WTC11 (cell line): Measurements from ENCODE around the gene TPBG.

Experiments
- CBFB ChIP-seq: sonication (generic); formaldehyde crosslinking; IDR thresholded peaks from 2 replicates; pipeline ENCODE4 v1.8.1; 2022; ENCODE audit warnings: mild to moderate bottlenecking, low read depth, missing genetic modification reagents
- NR3C1 ChIP-seq: sonication (generic); formaldehyde crosslinking; conservative IDR thresholded peaks from 2 replicates; pipeline ENCODE4 v1.8.1; 2023; ENCODE audit warnings: low read depth, mild to moderate bottlenecking, missing genetic modification reagents
- TF ChIP-seq, protein P1 (sequence below): fragments of 200-600 bp; IDR thresholded peaks from 2 replicates; pipeline ENCODE4 v1.8.0; 2022; ENCODE audit warnings: antibody characterized with exemption
- TF ChIP-seq, protein P2 (sequence below): sonication (generic); formaldehyde crosslinking; IDR thresholded peaks from 2 replicates; pipeline ENCODE4 v1.8.0; 2023; ENCODE audit warnings: mild to moderate bottlenecking, missing genetic modification reagents
- TF ChIP-seq, protein P3 (sequence below): sonication (generic); formaldehyde crosslinking; conservative IDR thresholded peaks from 2 replicates; pipeline ENCODE4 v1.8.1; 2023; ENCODE audit warnings: mild to moderate bottlenecking, low read depth, missing genetic modification reagents, moderate library complexity

DNA sequence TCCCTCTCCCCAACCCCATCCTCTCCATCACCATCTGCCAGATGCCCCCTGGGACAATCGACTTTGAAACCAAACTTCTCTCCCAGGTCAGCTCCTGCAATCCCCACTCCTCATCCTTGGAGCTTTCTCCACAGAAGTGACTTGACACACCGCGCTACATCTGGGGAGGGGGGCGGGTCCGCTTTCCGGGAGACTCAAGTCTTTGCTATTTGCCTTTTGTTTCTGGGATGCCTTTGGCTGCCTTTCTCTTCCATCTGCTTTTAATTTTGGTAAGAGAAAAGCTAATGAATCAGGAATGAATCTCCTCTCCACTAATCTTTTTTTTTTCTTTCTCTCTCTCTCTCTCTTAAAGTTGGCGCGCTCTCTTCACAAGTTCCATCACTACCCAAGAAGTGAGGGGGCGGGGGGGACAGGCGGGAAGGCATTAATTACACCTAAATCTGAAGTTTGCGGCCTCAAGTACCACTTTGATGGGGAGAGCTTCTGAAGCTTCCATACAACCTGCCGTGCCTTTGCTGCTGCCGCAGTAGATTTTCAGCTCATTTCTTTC is 664 bp upstream of the TPBG start:
- TF ChIP-seq, protein P1, sequence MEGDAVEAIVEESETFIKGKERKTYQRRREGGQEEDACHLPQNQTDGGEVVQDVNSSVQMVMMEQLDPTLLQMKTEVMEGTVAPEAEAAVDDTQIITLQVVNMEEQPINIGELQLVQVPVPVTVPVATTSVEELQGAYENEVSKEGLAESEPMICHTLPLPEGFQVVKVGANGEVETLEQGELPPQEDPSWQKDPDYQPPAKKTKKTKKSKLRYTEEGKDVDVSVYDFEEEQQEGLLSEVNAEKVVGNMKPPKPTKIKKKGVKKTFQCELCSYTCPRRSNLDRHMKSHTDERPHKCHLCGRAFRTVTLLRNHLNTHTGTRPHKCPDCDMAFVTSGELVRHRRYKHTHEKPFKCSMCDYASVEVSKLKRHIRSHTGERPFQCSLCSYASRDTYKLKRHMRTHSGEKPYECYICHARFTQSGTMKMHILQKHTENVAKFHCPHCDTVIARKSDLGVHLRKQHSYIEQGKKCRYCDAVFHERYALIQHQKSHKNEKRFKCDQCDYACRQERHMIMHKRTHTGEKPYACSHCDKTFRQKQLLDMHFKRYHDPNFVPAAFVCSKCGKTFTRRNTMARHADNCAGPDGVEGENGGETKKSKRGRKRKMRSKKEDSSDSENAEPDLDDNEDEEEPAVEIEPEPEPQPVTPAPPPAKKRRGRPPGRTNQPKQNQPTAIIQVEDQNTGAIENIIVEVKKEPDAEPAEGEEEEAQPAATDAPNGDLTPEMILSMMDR, result 0 out of 2 replicates have a peak, but pooled peaks have one; percentile 3
- TF ChIP-seq NR3C1 (CRISPR knock-in tag) (no peak), CBFB (CRISPR knock-in tag) (no peak)
- TF ChIP-seq, protein P2, sequence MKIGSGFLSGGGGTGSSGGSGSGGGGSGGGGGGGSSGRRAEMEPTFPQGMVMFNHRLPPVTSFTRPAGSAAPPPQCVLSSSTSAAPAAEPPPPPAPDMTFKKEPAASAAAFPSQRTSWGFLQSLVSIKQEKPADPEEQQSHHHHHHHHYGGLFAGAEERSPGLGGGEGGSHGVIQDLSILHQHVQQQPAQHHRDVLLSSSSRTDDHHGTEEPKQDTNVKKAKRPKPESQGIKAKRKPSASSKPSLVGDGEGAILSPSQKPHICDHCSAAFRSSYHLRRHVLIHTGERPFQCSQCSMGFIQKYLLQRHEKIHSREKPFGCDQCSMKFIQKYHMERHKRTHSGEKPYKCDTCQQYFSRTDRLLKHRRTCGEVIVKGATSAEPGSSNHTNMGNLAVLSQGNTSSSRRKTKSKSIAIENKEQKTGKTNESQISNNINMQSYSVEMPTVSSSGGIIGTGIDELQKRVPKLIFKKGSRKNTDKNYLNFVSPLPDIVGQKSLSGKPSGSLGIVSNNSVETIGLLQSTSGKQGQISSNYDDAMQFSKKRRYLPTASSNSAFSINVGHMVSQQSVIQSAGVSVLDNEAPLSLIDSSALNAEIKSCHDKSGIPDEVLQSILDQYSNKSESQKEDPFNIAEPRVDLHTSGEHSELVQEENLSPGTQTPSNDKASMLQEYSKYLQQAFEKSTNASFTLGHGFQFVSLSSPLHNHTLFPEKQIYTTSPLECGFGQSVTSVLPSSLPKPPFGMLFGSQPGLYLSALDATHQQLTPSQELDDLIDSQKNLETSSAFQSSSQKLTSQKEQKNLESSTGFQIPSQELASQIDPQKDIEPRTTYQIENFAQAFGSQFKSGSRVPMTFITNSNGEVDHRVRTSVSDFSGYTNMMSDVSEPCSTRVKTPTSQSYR (CRISPR knock-in tag), result no peak
- TF ChIP-seq, protein P3, sequence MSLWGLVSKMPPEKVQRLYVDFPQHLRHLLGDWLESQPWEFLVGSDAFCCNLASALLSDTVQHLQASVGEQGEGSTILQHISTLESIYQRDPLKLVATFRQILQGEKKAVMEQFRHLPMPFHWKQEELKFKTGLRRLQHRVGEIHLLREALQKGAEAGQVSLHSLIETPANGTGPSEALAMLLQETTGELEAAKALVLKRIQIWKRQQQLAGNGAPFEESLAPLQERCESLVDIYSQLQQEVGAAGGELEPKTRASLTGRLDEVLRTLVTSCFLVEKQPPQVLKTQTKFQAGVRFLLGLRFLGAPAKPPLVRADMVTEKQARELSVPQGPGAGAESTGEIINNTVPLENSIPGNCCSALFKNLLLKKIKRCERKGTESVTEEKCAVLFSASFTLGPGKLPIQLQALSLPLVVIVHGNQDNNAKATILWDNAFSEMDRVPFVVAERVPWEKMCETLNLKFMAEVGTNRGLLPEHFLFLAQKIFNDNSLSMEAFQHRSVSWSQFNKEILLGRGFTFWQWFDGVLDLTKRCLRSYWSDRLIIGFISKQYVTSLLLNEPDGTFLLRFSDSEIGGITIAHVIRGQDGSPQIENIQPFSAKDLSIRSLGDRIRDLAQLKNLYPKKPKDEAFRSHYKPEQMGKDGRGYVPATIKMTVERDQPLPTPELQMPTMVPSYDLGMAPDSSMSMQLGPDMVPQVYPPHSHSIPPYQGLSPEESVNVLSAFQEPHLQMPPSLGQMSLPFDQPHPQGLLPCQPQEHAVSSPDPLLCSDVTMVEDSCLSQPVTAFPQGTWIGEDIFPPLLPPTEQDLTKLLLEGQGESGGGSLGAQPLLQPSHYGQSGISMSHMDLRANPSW (CRISPR knock-in tag), result no peak
